Measurements from ENCODE around the gene HOXA4.

Gene HOXA4

GRCh38 chr7:27165996-27166530, 35.5 kb upstream of the HOXA4 start:
- no CpG with 5 or more reads among the region's 46 CpGs for WGBS (ENCODE audit: extremely low coverage, insufficient coverage, low lambda C conversion rate)
- Histone ChIP-seq H3K79me1 (ENCODE audit: low read length) (no peaks in the 10 kb centered on the region), H3K23ac (ENCODE audit: low read length) (peak overlapping the region; percentile 66), H3K27me3 (ENCODE audit: insufficient read depth, low read length, poor library complexity) (peaks cover 85% of the 10 kb centered on the region), H3K4me1 (ENCODE audit: control insufficient read depth, low read depth, low read length) (no peaks in the 10 kb centered on the region), H3K79me2 (ENCODE audit: control insufficient read depth, insufficient read depth, low read length) (no peaks in the 10 kb centered on the region), H3K27ac (ENCODE audit: low read depth, low read length) (no peak overlapping the region), H3K36me3 (ENCODE audit: control insufficient read depth, insufficient read depth, low read length) (no peaks in the 10 kb centered on the region), H3K18ac (ENCODE audit: low read length) (no peak overlapping the region), H3K56ac (ENCODE audit: low read length) (no peak overlapping the region), H4K5ac (ENCODE audit: low read length) (no peak overlapping the region), H3K4me2 (ENCODE audit: low read length) (no peak overlapping the region), H3K4me3 (ENCODE audit: low read length) (no peak overlapping the region), H2BK15ac (replicated peaks; ENCODE audit: low read depth) (no peak overlapping the region), H2BK5ac (ENCODE audit: low read length) (no peak overlapping the region), H4K8ac (ENCODE audit: low read depth, low read length) (no peak overlapping the region), H2BK120ac (ENCODE audit: low read depth, low read length) (no peak overlapping the region), H3K4ac (ENCODE audit: low read depth, low read length) (no peak overlapping the region), H3K9ac (ENCODE audit: low read length) (no peak overlapping the region), H2AK5ac (ENCODE audit: low read length) (no peak overlapping the region)
- DNase-seq = no peak

GRCh38 chr7:27165089-27165995, 34.8 kb upstream of the HOXA4 start, which contains the start of gene HOXA9:
Gene HOXA9, minus strand, starts transcription at chr7:27165537. Its CDS starts 80 bp downstream, at chr7:27165457.
- no peak within 1 kb of the TSS for H3K9ac ChIP-seq (ENCODE audit: low read length)
- H3K36me3 ChIP-seq (ENCODE audit: control insufficient read depth, insufficient read depth, low read length) = no peaks in the 10 kb centered on the region
- no peak within 1 kb of the TSS for H2BK15ac ChIP-seq (replicated peaks; ENCODE audit: low read depth)
- H3K23ac ChIP-seq (ENCODE audit: low read length) = peak within 1 kb of the TSS; percentile 66
- H3K18ac ChIP-seq (ENCODE audit: low read length) = no peak within 1 kb of the TSS
- H4K5ac ChIP-seq (ENCODE audit: low read length) = no peak within 1 kb of the TSS
- H2BK5ac ChIP-seq (ENCODE audit: low read length) = no peak within 1 kb of the TSS
- H2AK5ac ChIP-seq (ENCODE audit: low read length) = no peak within 1 kb of the TSS
- no peak within 1 kb of the TSS for H4K8ac ChIP-seq (ENCODE audit: low read depth, low read length)
- H3K27me3 ChIP-seq (ENCODE audit: insufficient read depth, low read length, poor library complexity) = peaks cover 87% of the 10 kb centered on the region
- H3K4ac ChIP-seq (ENCODE audit: low read depth, low read length) = no peak within 1 kb of the TSS
- WGBS (ENCODE audit: extremely low coverage, insufficient coverage, low lambda C conversion rate) = no CpG with 5 or more reads among the region's 82 CpGs
- no peaks in the 10 kb centered on the region for H3K4me1 ChIP-seq (ENCODE audit: control insufficient read depth, low read depth, low read length)
- H3K27ac ChIP-seq (ENCODE audit: low read depth, low read length) = no peak within 1 kb of the TSS
- H3K56ac ChIP-seq (ENCODE audit: low read length) = no peak within 1 kb of the TSS
- H3K79me2 ChIP-seq (ENCODE audit: control insufficient read depth, insufficient read depth, low read length) = no peaks in the 10 kb centered on the region
- H3K4me2 ChIP-seq (ENCODE audit: low read length) = peak within 1 kb of the TSS; percentile 11
- no peak within 1 kb of the TSS for H2BK120ac ChIP-seq (ENCODE audit: low read depth, low read length)
- H3K79me1 ChIP-seq (ENCODE audit: low read length) = no peaks in the 10 kb centered on the region
- DNase-seq = no peak
- H3K4me3 ChIP-seq (ENCODE audit: low read length) = no peak within 1 kb of the TSS

GRCh38 chr7:27164367-27165088, 34.0 kb upstream of the HOXA4 start:
- H3K79me2 ChIP-seq (ENCODE audit: control insufficient read depth, insufficient read depth, low read length) = no peaks in the 10 kb centered on the region
- H4K5ac ChIP-seq (ENCODE audit: low read length) = no peak overlapping the region
- peaks cover 88% of the 10 kb centered on the region for H3K27me3 ChIP-seq (ENCODE audit: insufficient read depth, low read length, poor library complexity)
- no peak overlapping the region for H2BK5ac ChIP-seq (ENCODE audit: low read length)
- no peak overlapping the region for H3K56ac ChIP-seq (ENCODE audit: low read length)
- H3K4ac ChIP-seq (ENCODE audit: low read depth, low read length) = no peak overlapping the region
- no peaks in the 10 kb centered on the region for H3K4me1 ChIP-seq (ENCODE audit: control insufficient read depth, low read depth, low read length)
- peak; percentile 66 for DNase-seq
- H2AK5ac ChIP-seq (ENCODE audit: low read length) = no peak overlapping the region
- no CpG with 5 or more reads among the region's 47 CpGs for WGBS (ENCODE audit: extremely low coverage, insufficient coverage, low lambda C conversion rate)
- peak overlapping the region; percentile 11 for H3K4me2 ChIP-seq (ENCODE audit: low read length)
- no peak overlapping the region for H2BK120ac ChIP-seq (ENCODE audit: low read depth, low read length)
- H3K18ac ChIP-seq (ENCODE audit: low read length) = no peak overlapping the region
- H3K23ac ChIP-seq (ENCODE audit: low read length) = peak overlapping the region; percentile 6
- no peak overlapping the region for H3K9ac ChIP-seq (ENCODE audit: low read length)
- no peak overlapping the region for H3K27ac ChIP-seq (ENCODE audit: low read depth, low read length)
- H3K79me1 ChIP-seq (ENCODE audit: low read length) = no peaks in the 10 kb centered on the region
- H3K36me3 ChIP-seq (ENCODE audit: control insufficient read depth, insufficient read depth, low read length) = no peaks in the 10 kb centered on the region
- H3K4me3 ChIP-seq (ENCODE audit: low read length) = no peak overlapping the region
- H2BK15ac ChIP-seq (replicated peaks; ENCODE audit: low read depth) = no peak overlapping the region
- H4K8ac ChIP-seq (ENCODE audit: low read depth, low read length) = no peak overlapping the region

GRCh38 chr7:27164045-27164366, 33.4 kb upstream of the HOXA4 start:
- Histone ChIP-seq H3K27ac (ENCODE audit: low read depth, low read length) (no peak overlapping the region), H3K79me1 (ENCODE audit: low read length) (no peaks in the 10 kb centered on the region), H3K36me3 (ENCODE audit: control insufficient read depth, insufficient read depth, low read length) (no peaks in the 10 kb centered on the region), H2BK15ac (replicated peaks; ENCODE audit: low read depth) (no peak overlapping the region), H3K4me3 (ENCODE audit: low read length) (no peak overlapping the region), H3K4ac (ENCODE audit: low read depth, low read length) (no peak overlapping the region), H2AK5ac (ENCODE audit: low read length) (no peak overlapping the region), H3K9ac (ENCODE audit: low read length) (no peak overlapping the region), H2BK5ac (ENCODE audit: low read length) (no peak overlapping the region), H3K18ac (ENCODE audit: low read length) (no peak overlapping the region), H4K8ac (ENCODE audit: low read depth, low read length) (no peak overlapping the region), H3K4me2 (ENCODE audit: low read length) (no peak overlapping the region), H4K5ac (ENCODE audit: low read length) (no peak overlapping the region), H3K56ac (ENCODE audit: low read length) (no peak overlapping the region), H3K4me1 (ENCODE audit: control insufficient read depth, low read depth, low read length) (no peaks in the 10 kb centered on the region), H3K27me3 (ENCODE audit: insufficient read depth, low read length, poor library complexity) (peaks cover 88% of the 10 kb centered on the region), H3K23ac (ENCODE audit: low read length) (no peak overlapping the region), H3K79me2 (ENCODE audit: control insufficient read depth, insufficient read depth, low read length) (no peaks in the 10 kb centered on the region), H2BK120ac (ENCODE audit: low read depth, low read length) (no peak overlapping the region)
- no peak for DNase-seq
- WGBS (ENCODE audit: extremely low coverage, insufficient coverage, low lambda C conversion rate) = no CpG with 5 or more reads among the region's 12 CpGs

GRCh38 chr7:27163288-27164044, 32.9 kb upstream of the HOXA4 start:
- no peak overlapping the region for H3K56ac ChIP-seq (ENCODE audit: low read length)
- WGBS (ENCODE audit: extremely low coverage, insufficient coverage, low lambda C conversion rate) = no CpG with 5 or more reads among the region's 24 CpGs
- no peak overlapping the region for H3K23ac ChIP-seq (ENCODE audit: low read length)
- no peak overlapping the region for H2BK15ac ChIP-seq (replicated peaks; ENCODE audit: low read depth)
- H3K36me3 ChIP-seq (ENCODE audit: control insufficient read depth, insufficient read depth, low read length) = no peaks in the 10 kb centered on the region
- no peak for DNase-seq
- no peak overlapping the region for H3K18ac ChIP-seq (ENCODE audit: low read length)
- H4K5ac ChIP-seq (ENCODE audit: low read length) = no peak overlapping the region
- H2AK5ac ChIP-seq (ENCODE audit: low read length) = no peak overlapping the region
- H3K79me2 ChIP-seq (ENCODE audit: control insufficient read depth, insufficient read depth, low read length) = no peaks in the 10 kb centered on the region
- H3K27me3 ChIP-seq (ENCODE audit: insufficient read depth, low read length, poor library complexity) = peaks cover 89% of the 10 kb centered on the region
- H3K79me1 ChIP-seq (ENCODE audit: low read length) = no peaks in the 10 kb centered on the region
- no peak overlapping the region for H3K27ac ChIP-seq (ENCODE audit: low read depth, low read length)
- no peak overlapping the region for H3K9ac ChIP-seq (ENCODE audit: low read length)
- no peak overlapping the region for H3K4me3 ChIP-seq (ENCODE audit: low read length)
- no peak overlapping the region for H3K4ac ChIP-seq (ENCODE audit: low read depth, low read length)
- H2BK120ac ChIP-seq (ENCODE audit: low read depth, low read length) = no peak overlapping the region
- H3K4me1 ChIP-seq (ENCODE audit: control insufficient read depth, low read depth, low read length) = no peaks in the 10 kb centered on the region
- H3K4me2 ChIP-seq (ENCODE audit: low read length) = no peak overlapping the region
- H4K8ac ChIP-seq (ENCODE audit: low read depth, low read length) = no peak overlapping the region
- H2BK5ac ChIP-seq (ENCODE audit: low read length) = no peak overlapping the region

Measured in mesendoderm (in vitro differentiated cells).